WTC11 (cell line): Measurements from ENCODE around the gene IVL. TPM values are rescaled to one million over a fixed set of nuclear protein-coding genes. Genes with fewer than 3 reads are reported as not detected.
A peak's percentile ranks its signal among the peaks of the same experiment; 100 is the strongest.

Source experiments
- ATAC-seq: fragments of 200-7000 bp; cut with Tn5 transposase; 2 replicates; pipeline ENCODE4 v1.10.0; 2021; ENCODE audit warnings: mild to moderate bottlenecking, moderate library complexity
- CTCF ChIA-PET: fragments of 300-600 bp; sonication (Branson Sonifier 250); formaldehyde crosslinking; loops from one replicate; lab custom pipeline; 2021; ENCODE audit warnings: antibody characterized with exemption; lab: Charles Lee
- POLR2A ChIA-PET: fragments of 350-600 bp; sonication (Branson Sonifier 250); formaldehyde crosslinking; loops from one replicate; lab custom pipeline; 2021; ENCODE audit warnings: antibody characterized with exemption; lab: Charles Lee
- DNase-seq: peaks from one replicate; pipeline ENCODE4 v3.0.0; 2021; ENCODE audit warnings: low spot score
- H3K27ac Mint-ChIP-seq: 2 replicates; pipeline ENCODE4 v1.8.0; 2021; ENCODE audit warnings: mixed read lengths
- H3K27me3 Mint-ChIP-seq: 2 replicates; pipeline ENCODE4 v1.8.0; 2021; ENCODE audit warnings: low read depth, mild to moderate bottlenecking, moderate library complexity, mixed read lengths
- H3K36me3 Mint-ChIP-seq: 2 replicates; pipeline ENCODE4 v1.8.0; 2021; ENCODE audit warnings: mixed read lengths
- H3K4me1 Mint-ChIP-seq: 2 replicates; pipeline ENCODE4 v1.8.0; 2022; ENCODE audit warnings: mixed read lengths
- H3K4me3 Mint-ChIP-seq: 2 replicates; pipeline ENCODE4 v1.8.0; 2021; ENCODE audit warnings: mild to moderate bottlenecking, moderate library complexity, mixed read lengths
- H3K9me3 Mint-ChIP-seq: 2 replicates; pipeline ENCODE4 v1.8.0; 2021; ENCODE audit warnings: mixed read lengths
- CBFB ChIP-seq: sonication (generic); formaldehyde crosslinking; IDR thresholded peaks from 2 replicates; pipeline ENCODE4 v1.8.1; 2022; ENCODE audit warnings: mild to moderate bottlenecking, low read depth, missing genetic modification reagents
- IRF2 ChIP-seq: sonication (generic); formaldehyde crosslinking; IDR thresholded peaks from 2 replicates; pipeline ENCODE4 v1.8.0; 2022; ENCODE audit warnings: low read depth, missing genetic modification reagents, borderline replicate concordance
- TEAD1 ChIP-seq: sonication (generic); formaldehyde crosslinking; IDR thresholded peaks from 2 replicates; pipeline ENCODE4 v1.8.0; 2022; ENCODE audit warnings: mild to moderate bottlenecking, missing genetic modification reagents
- total RNA-seq: library from RNA; stranded (reverse); gene quantifications from 3 replicates; pipeline ENCODE4 v1.2.3, GENCODE V29; 2021
- TF ChIP-seq, protein P1 (sequence below): sonication (generic); formaldehyde crosslinking; IDR thresholded peaks from 2 replicates; pipeline ENCODE4 v1.8.0; 2022; ENCODE audit warnings: mild to moderate bottlenecking, missing genetic modification reagents

IVL gene
- total RNA-seq, 1 experiment from 2014 or later: not detected

- TF ChIP-seq, protein P1, sequence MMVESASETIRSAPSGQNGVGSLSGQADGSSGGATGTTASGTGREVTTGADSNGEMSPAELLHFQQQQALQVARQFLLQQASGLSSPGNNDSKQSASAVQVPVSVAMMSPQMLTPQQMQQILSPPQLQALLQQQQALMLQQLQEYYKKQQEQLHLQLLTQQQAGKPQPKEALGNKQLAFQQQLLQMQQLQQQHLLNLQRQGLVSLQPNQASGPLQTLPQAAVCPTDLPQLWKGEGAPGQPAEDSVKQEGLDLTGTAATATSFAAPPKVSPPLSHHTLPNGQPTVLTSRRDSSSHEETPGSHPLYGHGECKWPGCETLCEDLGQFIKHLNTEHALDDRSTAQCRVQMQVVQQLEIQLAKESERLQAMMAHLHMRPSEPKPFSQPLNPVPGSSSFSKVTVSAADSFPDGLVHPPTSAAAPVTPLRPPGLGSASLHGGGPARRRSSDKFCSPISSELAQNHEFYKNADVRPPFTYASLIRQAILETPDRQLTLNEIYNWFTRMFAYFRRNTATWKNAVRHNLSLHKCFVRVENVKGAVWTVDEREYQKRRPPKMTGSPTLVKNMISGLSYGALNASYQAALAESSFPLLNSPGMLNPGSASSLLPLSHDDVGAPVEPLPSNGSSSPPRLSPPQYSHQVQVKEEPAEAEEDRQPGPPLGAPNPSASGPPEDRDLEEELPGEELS (CRISPR knock-in tag): no peak
- no peak for TF ChIP-seq IRF2 (CRISPR knock-in tag)
- no peak for TF ChIP-seq CBFB (CRISPR knock-in tag)
Measured at GRCh38 chr1:152959801-152960451, 51.6 kb downstream of the IVL start (continued).

DNA sequence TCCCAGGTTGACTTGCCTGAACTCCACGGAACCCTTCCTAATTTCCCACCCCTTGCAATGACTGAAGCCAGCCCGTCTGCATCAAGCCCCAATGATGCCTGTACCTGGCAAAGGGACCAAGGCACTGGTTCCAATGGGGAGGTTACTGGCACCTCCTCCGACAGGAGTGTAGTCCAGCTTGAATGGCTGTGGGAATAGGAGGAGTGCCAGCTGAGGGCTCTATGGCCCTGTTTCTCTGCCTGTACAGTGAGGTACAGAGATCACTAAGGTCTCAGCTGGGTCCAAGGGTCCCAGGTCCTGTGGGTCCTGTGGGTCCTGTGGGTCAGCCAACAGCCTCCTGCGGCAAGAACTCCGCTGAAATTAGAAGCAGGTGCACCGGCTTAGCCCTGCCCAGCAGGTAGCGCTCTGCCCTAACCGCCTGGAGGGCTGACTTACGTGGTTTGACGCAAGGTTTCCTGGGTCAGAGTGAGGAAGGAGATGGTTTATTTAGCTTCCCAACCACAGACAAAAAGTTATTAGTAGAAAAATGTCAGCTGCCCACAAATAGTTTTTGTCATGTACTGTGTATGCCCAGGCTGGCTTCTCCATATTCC, 52.2 kb downstream of the IVL start:
- no peak overlapping the region for H3K27ac Mint-ChIP-seq
- ChIA-PET POLR2A (no interaction called here), CTCF (interaction anchor here (0.6 to 10.9 kb wide), 11 partner anchors 21 to 333 kb away, joined by 3 to 123 read pairs (median 3); partner anchors contain the start of gene SPRR2A)
- no peak for TF ChIP-seq TEAD1 (CRISPR knock-in tag)
- H3K36me3 Mint-ChIP-seq: no peaks in the 10 kb centered on the region
- H3K9me3 Mint-ChIP-seq: peaks cover 15% of the 10 kb centered on the region
- H3K4me3 Mint-ChIP-seq: no peak overlapping the region
- H3K4me1 Mint-ChIP-seq: no peaks in the 10 kb centered on the region; the same call in 1 of the 2 replicates
- ATAC-seq (peak; percentile 82), DNase-seq (peak; percentile 66)
- no peaks in the 10 kb centered on the region for H3K27me3 Mint-ChIP-seq

Other genes with a start within 250 kb of the IVL start
- not detected in 3 replicates for gene LCE2D, start 245.2 kb upstream of the IVL start, total RNA-seq
- gene LCE2C, start 233.3 kb upstream of the IVL start, total RNA-seq: not detected in 3 replicates
- gene LCE2B, start 222.4 kb upstream of the IVL start, total RNA-seq: not detected in 3 replicates
- not detected in 3 replicates for gene LCE2A, start 210.2 kb upstream of the IVL start, total RNA-seq
- not detected in 3 replicates for gene LCE4A, start 200.4 kb upstream of the IVL start, total RNA-seq
- gene KPRP, start 150.5 kb upstream of the IVL start, total RNA-seq: not detected in 3 replicates
- gene LCE1F, start 133.4 kb upstream of the IVL start, total RNA-seq: not detected in 3 replicates
- not detected in 3 replicates for gene LCE1E, start 122.3 kb upstream of the IVL start, total RNA-seq
- not detected in 3 replicates for gene LCE1D, start 111.8 kb upstream of the IVL start, total RNA-seq
- gene LCE1C, start 101.9 kb upstream of the IVL start, total RNA-seq: not detected in 3 replicates
- not detected in 3 replicates for gene LCE1B, start 96.6 kb upstream of the IVL start, total RNA-seq
- not detected in 3 replicates for gene LCE1A, start 81.1 kb upstream of the IVL start, total RNA-seq
- gene LCE6A, start 65.7 kb upstream of the IVL start, total RNA-seq: not detected in 3 replicates
- not detected in 3 replicates for gene LCE7A, start 48.5 kb upstream of the IVL start, total RNA-seq
- gene SMCP, start 30.2 kb upstream of the IVL start, total RNA-seq: not detected in 3 replicates
- gene SPRR5, start 38.7 kb downstream of the IVL start, total RNA-seq: not detected in 3 replicates
- not detected in 3 replicates for gene SPRR4, start 62.1 kb downstream of the IVL start, total RNA-seq
- gene SPRR1A, start 75.5 kb downstream of the IVL start, total RNA-seq: not detected in 3 replicates
- gene SPRR3, start 93.2 kb downstream of the IVL start, total RNA-seq: not detected in 3 replicates
- not detected in 3 replicates for gene SPRR1B, start 122.7 kb downstream of the IVL start, total RNA-seq
- gene SPRR2D, start 132.6 kb downstream of the IVL start, total RNA-seq: not detected in 3 replicates
- not detected in 3 replicates for gene SPRR2A, start 149.0 kb downstream of the IVL start, total RNA-seq
- not detected in 3 replicates for gene SPRR2B, start 163.1 kb downstream of the IVL start, total RNA-seq
- gene SPRR2E, start 186.0 kb downstream of the IVL start, total RNA-seq: not detected in 3 replicates
- not detected in 3 replicates for gene SPRR2F, start 205.0 kb downstream of the IVL start, total RNA-seq
- not detected in 3 replicates for gene SPRR2G, start 242.3 kb downstream of the IVL start, total RNA-seq